Activated CD4-positive, alpha-beta memory T cell treated with anti-CD3 and anti-CD28 coated beads, Interleukin-2, amount 10 ng/mL, durations not matched to agents 7 days and 5 days (primary cell): Measurements from ENCODE around the gene CAPN2. TPM values are rescaled to one million over a fixed set of nuclear protein-coding genes. Genes with fewer than 3 reads are reported as not detected.

ENCODE experiments used
- CTCF ChIA-PET: fragments of 350-600 bp; sonication (Branson Sonifier 250); formaldehyde crosslinking; loops from one replicate; lab custom pipeline; 2021; ENCODE audit warnings: antibody characterized with exemption, inconsistent platforms; lab: Charles Lee
- POLR2A ChIA-PET: fragments of 350-600 bp; sonication (Branson Sonifier 250); formaldehyde crosslinking; loops from one replicate; lab custom pipeline; 2021; ENCODE audit warnings: antibody characterized with exemption; lab: Charles Lee
- DNase-seq: peaks from one replicate; pipeline ENCODE4 v3.0.0-alpha.2; 2020
- H3K27ac Mint-ChIP-seq: one replicate; pipeline ENCODE4 v1.8.0; 2021; ENCODE audit warnings: mild to moderate bottlenecking, mixed read lengths
- H3K27me3 Mint-ChIP-seq: one replicate; pipeline ENCODE4 v1.8.0; 2021; ENCODE audit warnings: mixed read lengths
- H3K36me3 Mint-ChIP-seq: one replicate; pipeline ENCODE4 v1.8.0; 2021; ENCODE audit warnings: low read depth, mixed read lengths
- H3K4me1 Mint-ChIP-seq: one replicate; pipeline ENCODE4 v1.8.0; 2021; ENCODE audit warnings: mixed read lengths
- H3K4me3 Mint-ChIP-seq: one replicate; pipeline ENCODE4 v1.8.0; 2021; ENCODE audit warnings: mild to moderate bottlenecking, mixed read lengths
- H3K9me3 Mint-ChIP-seq: one replicate; pipeline ENCODE4 v1.8.0; 2021; ENCODE audit warnings: mixed read lengths
- total RNA-seq, 2 experiments: library from RNA; stranded (reverse); gene quantifications; one replicate each; pipeline ENCODE4 v1.2.3, GENCODE V29; 2021

Gene CAPN2
- total RNA-seq, 2 experiments from 2014 or later = 263 TPM

DNA sequence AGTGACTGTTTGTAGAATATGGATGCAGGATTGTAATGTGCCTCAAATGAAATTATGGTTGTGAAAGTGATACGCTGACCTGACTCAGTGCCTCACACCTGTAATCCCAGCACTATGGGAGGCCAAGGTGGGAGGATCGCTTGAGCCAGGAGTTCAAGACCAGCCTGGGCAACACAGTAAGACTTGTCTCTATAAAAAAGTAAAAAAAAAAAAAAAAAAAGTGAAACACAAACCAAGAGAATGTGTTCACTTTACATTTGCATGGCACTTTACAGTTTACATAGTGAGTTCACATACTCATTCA is 2.0 kb downstream of the CAPN2 start:
- Mint-ChIP-seq H3K9me3 (no peaks in the 10 kb centered on the region), H3K4me1 (peaks cover 67% of the 10 kb centered on the region), H3K27ac (peak overlapping the region; percentile 95), H3K36me3 (peaks cover 54% of the 10 kb centered on the region), H3K4me3 (peak overlapping the region; percentile 85), H3K27me3 (no peaks in the 10 kb centered on the region)
- ChIA-PET POLR2A (no interaction called here), CTCF (interaction anchor here (2.6 kb wide), 1 partner anchor 13 kb away, joined by 8 read pairs; no protein-coding TSS in a partner anchor)
- DNase-seq = no peak

DNA sequence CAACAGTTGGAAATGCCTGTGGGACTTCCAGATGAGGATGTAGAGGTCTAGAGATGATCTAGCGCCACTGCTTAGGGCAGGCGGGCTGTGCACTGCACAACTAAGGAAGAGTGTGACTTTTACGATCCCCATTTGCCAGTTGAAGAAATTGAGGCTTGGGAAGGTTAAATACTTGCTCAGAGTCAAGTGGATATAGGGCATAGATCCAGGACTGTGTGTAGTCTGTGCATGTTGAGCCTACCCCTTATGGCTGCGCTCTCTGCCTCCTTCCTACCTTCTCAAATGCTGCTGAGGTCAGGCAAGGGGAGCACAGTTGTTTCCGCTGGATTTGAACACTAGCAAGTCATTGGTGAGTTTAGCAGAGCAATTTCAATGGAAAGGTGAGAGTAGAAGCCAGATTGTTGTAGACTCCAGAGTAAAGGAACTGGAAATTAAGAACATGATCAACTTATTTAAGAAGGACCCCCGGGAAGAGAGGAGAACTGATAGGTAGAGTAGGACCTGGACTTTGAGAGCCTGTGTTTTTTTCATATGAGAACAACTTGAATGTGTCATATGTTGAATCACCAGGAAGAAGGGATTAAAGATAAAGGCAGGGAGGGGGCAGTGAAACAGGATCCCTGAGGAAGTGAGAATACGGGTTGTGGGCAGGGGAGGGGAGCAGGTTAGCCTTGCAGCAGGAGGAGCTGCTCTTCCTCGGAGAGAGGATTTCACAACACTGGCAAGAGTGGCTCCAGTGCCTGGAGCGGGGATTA is 2.7 kb downstream of the CAPN2 start:
- POLR2A ChIA-PET = interaction anchor here (2.4 to 4.3 kb wide), 2 partner anchors 13 to 15 kb away, joined by 22 to 59 read pairs; no protein-coding TSS in a partner anchor
- Mint-ChIP-seq H3K27me3 (no peaks in the 10 kb centered on the region), H3K36me3 (peaks cover 61% of the 10 kb centered on the region), H3K4me3 (peak overlapping the region; percentile 85), H3K27ac (peak overlapping the region; percentile 95), H3K4me1 (peaks cover 74% of the 10 kb centered on the region), H3K9me3 (no peaks in the 10 kb centered on the region)
- DNase-seq = no peak
- CTCF ChIA-PET = interaction anchor here (3.7 to 5.3 kb wide), 2 partner anchors 15 to 33 kb away, joined by 35 to 53 read pairs; no protein-coding TSS in a partner anchor

DNA sequence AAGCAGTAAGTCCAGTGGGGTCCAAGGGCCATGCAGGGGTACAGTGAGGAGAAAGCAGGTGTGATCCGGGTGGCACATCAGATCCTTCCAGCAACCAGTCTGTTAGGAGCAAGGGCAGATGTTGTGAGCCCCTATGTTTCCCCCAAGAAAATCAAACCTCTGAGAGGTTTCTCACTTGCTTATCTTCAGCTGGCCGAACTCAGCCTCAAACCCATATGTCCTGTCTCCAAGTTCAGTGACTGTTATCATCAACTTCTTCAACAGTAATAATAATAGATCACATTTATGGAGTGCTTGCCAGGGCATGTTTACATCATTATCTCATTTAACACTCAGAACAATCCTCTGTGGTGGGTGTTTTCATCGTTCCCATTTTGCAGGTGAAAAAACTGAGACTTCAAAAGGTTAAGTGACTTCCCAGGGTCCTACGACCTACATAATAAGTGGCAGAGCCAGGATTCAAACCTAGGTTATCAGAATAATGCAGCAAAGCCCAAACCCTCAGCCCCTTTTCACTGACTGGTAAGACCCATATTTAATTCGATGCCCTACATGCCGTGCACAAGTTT is 3.3 kb downstream of the CAPN2 start:
- Mint-ChIP-seq H3K9me3 (no peaks in the 10 kb centered on the region), H3K27me3 (no peaks in the 10 kb centered on the region), H3K36me3 (peaks cover 67% of the 10 kb centered on the region), H3K27ac (peak overlapping the region; percentile 95), H3K4me1 (peaks cover 80% of the 10 kb centered on the region), H3K4me3 (peak overlapping the region; percentile 85)
- CTCF ChIA-PET = interaction anchor here (1.3 to 5.3 kb wide), 4 partner anchors 12 to 33 kb away, joined by 5 to 53 read pairs (median 26); no protein-coding TSS in a partner anchor
- POLR2A ChIA-PET = interaction anchor here (0.8 to 4.3 kb wide), 7 partner anchors 8 to 467 kb away, joined by 4 to 59 read pairs (median 14); partner anchors contain the start of genes DEGS1 and TP53BP2
- no peak for DNase-seq

DNA sequence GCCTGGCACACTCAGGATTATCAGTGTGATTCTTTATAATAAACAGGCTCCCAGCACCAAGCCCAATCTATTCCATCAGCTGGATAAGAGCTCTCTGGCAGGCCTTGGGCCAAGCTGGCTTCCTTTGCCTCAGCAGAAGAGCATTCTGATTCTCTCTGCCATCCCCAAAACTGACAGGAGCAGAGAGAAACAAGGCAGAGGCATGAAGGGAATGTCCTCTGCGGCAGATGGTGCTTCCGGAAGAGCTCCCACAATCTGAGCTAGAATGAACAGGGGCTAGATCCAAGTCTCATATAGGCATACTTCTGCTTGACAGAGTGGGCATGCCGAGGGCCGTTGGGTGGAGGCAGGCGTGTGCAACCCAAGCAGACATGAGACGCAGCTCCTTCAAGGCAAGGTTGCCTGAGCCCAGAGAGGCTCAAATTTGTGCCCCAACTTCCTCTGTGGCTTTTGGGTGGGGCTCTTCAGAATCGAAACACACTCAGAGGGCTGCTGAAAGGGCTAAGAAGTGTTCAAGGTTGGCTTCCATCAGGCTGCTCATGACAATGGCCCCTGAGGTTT is 4.0 kb downstream of the CAPN2 start:
- CTCF ChIA-PET = interaction anchor here (0.7 to 5.3 kb wide), 8 partner anchors 9 to 583 kb away, joined by 3 to 53 read pairs (median 4); no protein-coding TSS in a partner anchor
- peaks cover 81% of the 10 kb centered on the region for H3K4me1 Mint-ChIP-seq
- peak overlapping the region; percentile 85 for H3K4me3 Mint-ChIP-seq
- POLR2A ChIA-PET = interaction anchor here (0.8 to 4.3 kb wide), 13 partner anchors 9 to 782 kb away, joined by 3 to 59 read pairs (median 4); partner anchors contain the start of genes DEGS1 and TP53BP2
- H3K9me3 Mint-ChIP-seq = no peaks in the 10 kb centered on the region
- no peaks in the 10 kb centered on the region for H3K27me3 Mint-ChIP-seq
- peaks cover 74% of the 10 kb centered on the region for H3K36me3 Mint-ChIP-seq
- DNase-seq = peak; percentile 83
- H3K27ac Mint-ChIP-seq = peak overlapping the region; percentile 95

DNA sequence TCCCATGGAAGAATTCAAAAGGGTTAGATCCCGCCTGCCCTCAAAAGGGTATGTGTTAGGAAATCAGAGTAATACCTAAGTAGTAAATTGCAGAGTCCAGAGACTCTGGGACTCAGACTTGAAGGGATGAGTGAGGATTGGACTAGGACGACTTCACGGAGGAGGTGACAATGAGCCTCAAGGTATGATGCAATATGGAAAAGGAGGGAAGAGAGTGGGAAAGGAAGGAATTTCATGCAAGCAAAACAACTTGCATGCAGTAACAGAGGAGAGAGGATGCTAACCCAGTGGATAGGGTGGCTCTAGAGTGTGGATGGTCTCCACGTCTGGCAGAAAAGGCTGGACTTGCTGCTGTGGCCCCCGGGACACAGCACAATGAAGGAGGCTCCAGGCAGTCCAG is 4.8 kb downstream of the CAPN2 start:
- CTCF ChIA-PET = interaction anchor here (1.0 to 5.3 kb wide), 7 partner anchors 10 to 583 kb away, joined by 3 to 53 read pairs (median 5); no protein-coding TSS in a partner anchor
- Mint-ChIP-seq H3K27me3 (no peaks in the 10 kb centered on the region), H3K36me3 (peaks cover 82% of the 10 kb centered on the region), H3K9me3 (no peaks in the 10 kb centered on the region), H3K27ac (peak overlapping the region; percentile 95), H3K4me3 (peak overlapping the region; percentile 85), H3K4me1 (peaks cover 81% of the 10 kb centered on the region)
- POLR2A ChIA-PET = interaction anchor here (1.0 to 4.3 kb wide), 11 partner anchors 9 to 781 kb away, joined by 3 to 59 read pairs (median 5); partner anchors contain the start of genes DEGS1 and TP53BP2
- no peak for DNase-seq

DNA sequence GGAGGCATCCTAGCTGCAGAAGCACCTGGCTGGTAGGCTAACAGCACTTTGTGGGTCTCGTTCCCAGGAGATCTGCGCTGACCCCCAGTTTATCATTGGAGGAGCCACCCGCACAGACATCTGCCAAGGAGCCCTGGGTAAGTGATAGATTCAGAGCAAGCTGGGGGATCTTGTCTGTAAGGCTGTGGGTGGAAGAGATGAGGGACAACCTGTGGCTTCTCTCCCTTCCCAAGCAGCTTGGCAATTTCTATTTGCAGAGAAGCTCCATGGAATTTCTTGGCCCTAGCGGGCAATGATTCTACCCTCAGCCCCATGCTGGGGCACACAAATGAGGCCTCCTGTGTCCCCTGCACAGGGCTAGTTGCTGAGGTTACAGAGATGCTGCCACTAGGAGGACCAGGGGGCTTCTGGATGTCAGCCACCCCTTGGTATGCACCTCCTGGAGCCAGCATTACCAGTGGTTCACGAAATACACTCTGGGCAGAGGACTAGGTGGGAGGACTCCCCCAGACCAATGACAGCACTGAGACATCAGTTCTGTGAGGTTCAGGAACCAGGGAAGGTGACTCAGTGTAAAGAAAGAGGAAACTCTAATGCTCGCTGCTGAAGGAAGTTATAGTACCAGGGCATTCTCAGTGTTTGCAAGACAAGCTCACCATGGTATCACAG is 5.5 kb downstream of the CAPN2 start:
- peaks cover 84% of the 10 kb centered on the region for H3K4me1 Mint-ChIP-seq
- no peaks in the 10 kb centered on the region for H3K27me3 Mint-ChIP-seq
- no peaks in the 10 kb centered on the region for H3K9me3 Mint-ChIP-seq
- H3K27ac Mint-ChIP-seq = peak overlapping the region; percentile 95
- POLR2A ChIA-PET = interaction anchor here (0.7 to 4.3 kb wide), 9 partner anchors 10 to 128 kb away, joined by 3 to 59 read pairs (median 4); partner anchors contain the start of gene TP53BP2
- CTCF ChIA-PET = interaction anchor here (0.9 to 5.3 kb wide), 5 partner anchors 10 to 31 kb away, joined by 3 to 53 read pairs (median 18); no protein-coding TSS in a partner anchor
- peaks cover 84% of the 10 kb centered on the region for H3K36me3 Mint-ChIP-seq
- H3K4me3 Mint-ChIP-seq = peak overlapping the region; percentile 85
- DNase-seq = no peak

DNA sequence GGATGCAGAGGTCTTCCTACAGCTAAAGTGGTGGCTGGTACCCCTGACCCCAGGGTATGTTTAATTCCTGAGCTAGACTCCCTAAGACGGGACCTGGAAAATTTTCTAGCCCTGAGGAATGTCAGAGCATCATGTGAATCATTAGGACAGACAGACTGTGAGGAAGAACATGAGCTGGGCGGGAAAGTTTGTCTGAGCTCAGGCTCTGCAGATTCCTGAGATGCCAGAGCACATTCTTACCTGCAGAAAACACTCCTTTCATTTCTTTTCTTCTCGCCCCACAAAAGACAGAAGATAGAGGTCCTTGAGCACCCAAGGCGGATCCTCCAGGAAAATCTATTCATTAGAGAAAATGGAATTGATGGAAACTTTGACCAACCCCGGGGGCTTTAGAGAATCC is 6.5 kb downstream of the CAPN2 start:
- H3K9me3 Mint-ChIP-seq = no peaks in the 10 kb centered on the region
- DNase-seq = no peak
- ChIA-PET POLR2A (interaction anchor here (0.9 to 4.3 kb wide), 5 partner anchors 9 to 32 kb away, joined by 3 to 59 read pairs (median 3); no protein-coding TSS in a partner anchor), CTCF (interaction anchor here (0.9 to 5.3 kb wide), 5 partner anchors 9 to 30 kb away, joined by 3 to 53 read pairs (median 18); no protein-coding TSS in a partner anchor)
- peaks cover 91% of the 10 kb centered on the region for H3K4me1 Mint-ChIP-seq
- H3K36me3 Mint-ChIP-seq = peaks cover 82% of the 10 kb centered on the region
- H3K27me3 Mint-ChIP-seq = no peaks in the 10 kb centered on the region
- peak overlapping the region; percentile 95 for H3K27ac Mint-ChIP-seq
- no peak overlapping the region for H3K4me3 Mint-ChIP-seq

DNA sequence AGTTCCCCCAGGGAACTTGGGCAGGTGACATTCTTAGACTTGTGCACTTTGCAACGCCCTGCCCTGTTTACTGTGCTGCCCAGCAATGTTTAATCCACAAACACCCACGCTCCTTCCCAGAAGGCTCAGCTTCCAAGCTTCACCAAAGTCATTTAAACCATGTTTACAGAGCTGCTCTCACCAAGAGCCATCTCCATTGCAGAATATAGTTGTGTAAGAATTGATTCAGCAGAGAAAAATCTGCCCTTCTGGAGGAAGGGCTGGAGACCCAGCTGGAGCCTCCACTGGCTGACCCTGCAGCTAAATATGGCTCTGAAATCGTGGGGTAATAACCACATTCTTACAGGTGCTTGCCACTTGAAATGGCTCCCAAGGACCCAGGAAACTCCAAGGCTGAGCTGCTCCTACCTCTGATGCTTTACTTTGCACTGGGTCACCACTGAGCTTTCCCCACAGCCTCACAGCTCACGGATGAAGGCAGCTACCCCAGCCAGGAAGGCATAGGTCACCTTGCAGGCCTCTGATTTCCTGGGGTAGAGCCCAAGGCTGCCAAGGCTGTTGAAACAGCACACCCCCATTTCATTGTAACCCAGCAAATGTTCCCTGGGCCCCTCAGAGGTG is 8.7 kb downstream of the CAPN2 start:
- no peak overlapping the region for H3K4me3 Mint-ChIP-seq
- peaks cover 90% of the 10 kb centered on the region for H3K36me3 Mint-ChIP-seq

DNA sequence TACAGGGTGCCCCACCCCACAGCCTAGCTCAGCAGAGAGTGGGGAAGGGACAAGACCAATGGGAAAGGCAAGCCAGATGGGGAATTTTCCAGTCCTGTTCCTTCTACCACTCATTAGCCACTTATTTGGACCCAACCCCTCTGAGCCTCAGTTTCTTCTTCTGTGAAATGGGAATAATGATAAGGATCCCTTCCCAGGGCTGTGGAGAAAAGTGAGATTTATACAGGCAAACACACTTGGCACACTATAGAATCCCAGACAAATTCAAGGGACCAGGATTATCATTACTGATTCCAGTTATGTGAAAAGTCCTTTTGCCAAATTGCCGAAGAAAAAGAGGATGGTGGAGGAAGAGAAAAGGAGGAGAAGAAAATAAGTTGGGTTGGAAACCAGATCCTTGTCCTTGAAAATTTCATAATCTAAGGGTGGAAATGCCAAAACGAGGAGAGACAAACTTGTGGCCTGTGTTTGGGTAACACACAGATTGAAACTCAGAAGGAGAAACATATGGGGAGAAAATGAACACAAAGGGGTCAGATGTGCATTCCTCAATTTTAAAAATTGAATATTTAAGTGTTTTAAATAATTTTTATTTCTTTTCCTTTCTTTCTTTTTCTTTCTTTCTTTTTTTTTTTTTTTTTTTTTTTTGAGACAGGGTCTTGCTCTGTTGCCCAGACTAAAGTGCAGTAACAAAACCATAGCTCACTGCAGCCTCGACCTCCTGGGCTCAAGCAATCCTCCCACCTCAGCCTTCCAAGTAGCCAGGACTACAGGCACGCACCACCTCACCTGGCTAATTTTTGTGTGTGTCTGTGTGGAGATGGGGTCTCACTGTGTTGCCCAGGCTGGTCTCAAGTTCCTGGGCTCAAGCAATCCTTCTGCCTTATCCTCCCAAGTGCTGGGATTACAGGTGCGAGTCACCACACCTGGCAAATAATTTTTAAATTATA is 9.6 kb downstream of the CAPN2 start:
- H3K27me3 Mint-ChIP-seq = no peaks in the 10 kb centered on the region
- H3K9me3 Mint-ChIP-seq = no peaks in the 10 kb centered on the region
- H3K27ac Mint-ChIP-seq = peak overlapping the region; percentile 27
- peaks cover 90% of the 10 kb centered on the region for H3K36me3 Mint-ChIP-seq
- POLR2A ChIA-PET = interaction anchor here (0.8 kb wide), 1 partner anchor 21 kb away, joined by 3 read pairs; no protein-coding TSS in a partner anchor
- H3K4me3 Mint-ChIP-seq = no peak overlapping the region
- DNase-seq = no peak
- peaks cover 86% of the 10 kb centered on the region for H3K4me1 Mint-ChIP-seq
- CTCF ChIA-PET = interaction anchor here (0.7 to 1.5 kb wide), 2 partner anchors 24 to 472 kb away, joined by 4 to 6 read pairs; no protein-coding TSS in a partner anchor

More for the DNA sequence above, 8.7 kb downstream of the CAPN2 start:
- ChIA-PET CTCF (interaction anchor here (1.0 to 1.5 kb wide), 2 partner anchors 23 to 28 kb away, joined by 3 to 4 read pairs; no protein-coding TSS in a partner anchor), POLR2A (interaction anchor here (0.8 kb wide), 1 partner anchor 20 kb away, joined by 3 read pairs; no protein-coding TSS in a partner anchor)
- no peak for DNase-seq
- peak overlapping the region; percentile 27 for H3K27ac Mint-ChIP-seq
- H3K27me3 Mint-ChIP-seq = no peaks in the 10 kb centered on the region
- peaks cover 86% of the 10 kb centered on the region for H3K4me1 Mint-ChIP-seq
- no peaks in the 10 kb centered on the region for H3K9me3 Mint-ChIP-seq

DNA sequence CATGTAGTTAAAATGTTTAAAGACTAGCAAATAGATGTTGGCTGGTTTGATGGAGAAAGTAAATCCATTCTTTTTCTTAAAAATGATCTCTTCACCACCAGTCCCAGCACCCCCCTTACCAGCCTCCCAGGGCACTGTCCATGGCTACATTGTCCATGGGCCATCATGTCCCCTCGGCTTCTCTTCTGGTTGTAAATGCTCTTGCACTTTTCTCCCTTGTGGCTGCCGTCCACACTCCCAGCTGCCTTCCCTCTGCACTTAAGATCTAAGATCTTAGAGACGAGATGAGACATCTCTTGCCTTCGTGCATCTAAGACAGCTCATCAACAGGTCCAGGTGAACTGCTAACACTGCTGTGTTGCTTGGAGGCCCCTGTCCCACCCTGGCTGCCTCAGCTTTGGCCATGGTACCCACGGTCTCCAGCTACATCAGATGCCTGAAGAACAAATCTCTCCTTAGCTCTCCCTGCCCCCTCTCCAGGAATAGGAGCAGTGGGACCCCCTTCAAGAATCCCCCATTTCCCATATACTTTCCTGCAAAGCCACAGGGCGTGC is 11.1 kb downstream of the CAPN2 start:
- H3K27me3 Mint-ChIP-seq = no peaks in the 10 kb centered on the region
- H3K4me3 Mint-ChIP-seq = no peak overlapping the region
- peaks cover 84% of the 10 kb centered on the region for H3K4me1 Mint-ChIP-seq
- POLR2A ChIA-PET = interaction anchor here (1.0 to 1.2 kb wide), 2 partner anchors 24 to 26 kb away, joined by 3 read pairs; no protein-coding TSS in a partner anchor
- no peaks in the 10 kb centered on the region for H3K9me3 Mint-ChIP-seq
- peaks cover 92% of the 10 kb centered on the region for H3K36me3 Mint-ChIP-seq
- no peak for DNase-seq
- peak overlapping the region; percentile 22 for H3K27ac Mint-ChIP-seq
- CTCF ChIA-PET = interaction anchor here (1.0 kb wide), 1 partner anchor 24 kb away, joined by 4 read pairs; no protein-coding TSS in a partner anchor
